GM23338 (cell line): Measurements from ENCODE around the gene MCC.

ENCODE experiments used
- JUNB ChIP-seq: IDR thresholded peaks from one replicate; pipeline ENCODE4 v1.6.1; 2016; ENCODE audit warnings: antibody characterized with exemption; ENCODE audit not compliant: unreplicated experiment
- TF ChIP-seq, protein P1 (sequence below), 2 experiments: fragments of 200-600 bp in 1 of 2; sonication (generic) in 1 of 2; conservative IDR thresholded peaks; 2 replicates each; pipeline versions ENCODE4 v1.5.1 to v1.6.1; 2016 to 2017; ENCODE audit warnings: antibody characterized with exemption in 2 of 2, low read depth in 2 of 2, mild to moderate bottlenecking in 2 of 2, moderate library complexity in 1 of 2

DNA sequence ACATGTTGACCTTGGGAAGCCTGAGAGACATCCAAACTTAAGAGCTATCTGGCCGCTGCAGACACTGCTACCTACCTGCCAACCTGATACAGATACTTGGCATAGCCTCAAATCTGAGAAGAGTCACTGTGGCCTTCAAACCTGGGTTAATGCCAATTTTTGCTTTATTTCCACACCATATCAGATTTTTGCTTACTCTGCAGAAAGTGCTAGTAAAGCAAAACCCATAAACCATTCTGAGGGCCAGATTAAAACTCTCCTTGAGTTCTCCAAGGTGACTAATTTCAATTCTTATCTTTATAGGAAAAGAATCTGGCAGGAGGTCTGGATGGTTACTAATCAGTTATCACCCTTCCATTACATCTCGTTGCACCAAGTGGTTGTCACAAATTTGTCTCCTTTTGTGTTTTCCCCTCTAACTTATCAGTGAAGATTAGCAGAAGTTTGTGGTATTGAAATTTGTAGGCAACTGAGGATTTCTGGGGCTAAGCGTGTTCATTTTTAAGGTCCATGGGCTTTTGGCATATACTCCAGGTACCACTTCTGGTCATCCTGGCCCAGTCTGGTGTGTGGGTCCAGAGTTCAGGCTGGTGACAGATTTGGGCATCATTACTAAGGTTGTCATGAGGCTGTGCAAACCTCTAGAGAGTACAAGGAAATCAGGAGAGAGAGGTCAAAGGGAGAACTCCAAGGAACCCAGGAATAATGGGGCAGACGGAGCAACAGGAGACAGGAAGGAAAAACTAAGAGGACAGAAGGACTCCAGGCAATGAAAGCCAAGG, 231.4 kb downstream of the MCC start:
- TF ChIP-seq, protein P1, sequence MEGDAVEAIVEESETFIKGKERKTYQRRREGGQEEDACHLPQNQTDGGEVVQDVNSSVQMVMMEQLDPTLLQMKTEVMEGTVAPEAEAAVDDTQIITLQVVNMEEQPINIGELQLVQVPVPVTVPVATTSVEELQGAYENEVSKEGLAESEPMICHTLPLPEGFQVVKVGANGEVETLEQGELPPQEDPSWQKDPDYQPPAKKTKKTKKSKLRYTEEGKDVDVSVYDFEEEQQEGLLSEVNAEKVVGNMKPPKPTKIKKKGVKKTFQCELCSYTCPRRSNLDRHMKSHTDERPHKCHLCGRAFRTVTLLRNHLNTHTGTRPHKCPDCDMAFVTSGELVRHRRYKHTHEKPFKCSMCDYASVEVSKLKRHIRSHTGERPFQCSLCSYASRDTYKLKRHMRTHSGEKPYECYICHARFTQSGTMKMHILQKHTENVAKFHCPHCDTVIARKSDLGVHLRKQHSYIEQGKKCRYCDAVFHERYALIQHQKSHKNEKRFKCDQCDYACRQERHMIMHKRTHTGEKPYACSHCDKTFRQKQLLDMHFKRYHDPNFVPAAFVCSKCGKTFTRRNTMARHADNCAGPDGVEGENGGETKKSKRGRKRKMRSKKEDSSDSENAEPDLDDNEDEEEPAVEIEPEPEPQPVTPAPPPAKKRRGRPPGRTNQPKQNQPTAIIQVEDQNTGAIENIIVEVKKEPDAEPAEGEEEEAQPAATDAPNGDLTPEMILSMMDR (conservative IDR thresholded peaks at IDR 0.05; ENCODE audit: low read depth in 2 of 2), result no peak
- TF ChIP-seq JUNB, result no peak
